SK-N-SH (cell line): Measurements from ENCODE around the gene NPRL2. TPM values are rescaled to one million over a fixed set of nuclear protein-coding genes. Genes with fewer than 3 reads are reported as not detected.

Source experiments
- CTCF ChIA-PET: fragments of 300-600, 350-600 bp; formaldehyde crosslinking; extraction: SDS; loops from one replicate; lab custom pipeline; 2021; lab: Yijun Ruan, JAX
- POLR2A ChIA-PET: fragments of 350-600 bp; sonication (Branson Sonifier 250); formaldehyde crosslinking; extraction: SDS; loops from one replicate; lab custom pipeline; 2020; ENCODE audit warnings: antibody characterized with exemption, inconsistent platforms; lab: Yijun Ruan, JAX
- DNase-seq: peaks from one replicate; pipeline ENCODE4 v3.0.0; 2012
- H2AFZ ChIP-seq: fragments of 200-600 bp; sonication (generic); 2 replicates; pipeline ENCODE4 v1.8.1; 2016; ENCODE audit warnings: antibody characterized with exemption, mild to moderate bottlenecking, low read depth
- H3F3A ChIP-seq: fragments of 200-600 bp; sonication (generic); replicated peaks from 2 replicates; pipeline ENCODE3; 2016; ENCODE audit warnings: antibody characterized with exemption, mild to moderate bottlenecking; ENCODE audit not compliant: insufficient read depth
- H3K27ac ChIP-seq, 2 experiments: fragments of 200-500 bp in 1 of 2; fragments of 200-600 bp in 1 of 2; sonication (Bioruptor generic) in 1 of 2; sonication (generic), shearing (Covaris generic) in 1 of 2; 2 replicates each; pipeline versions ENCODE4 v1.5.1 to v1.6.1; 2014 to 2016; ENCODE audit warnings: low read depth in 2 of 2, inconsistent platforms in 1 of 2, low read length in 1 of 2, mild to moderate bottlenecking in 1 of 2, mixed read lengths in 1 of 2
- H3K27me3 ChIP-seq: fragments of 200-600 bp; sonication (generic), shearing (Covaris generic); 2 replicates; pipeline ENCODE4 v1.6.1; 2016; ENCODE audit warnings: mixed run types; ENCODE audit not compliant: insufficient read depth
- H3K36me3 ChIP-seq, 2 experiments: fragments of 200-500 bp in 1 of 2; fragments of 200-600 bp in 1 of 2; sonication (Bioruptor generic) in 1 of 2; sonication (generic) in 1 of 2; replicated peaks in 1 of 2; 2 replicates each; pipeline versions ENCODE3 to v1.5.1; 2014 to 2016; ENCODE audit warnings: low read length in 1 of 2, mild to moderate bottlenecking in 1 of 2; ENCODE audit not compliant: insufficient read depth in 2 of 2, control insufficient read depth in 1 of 2
- H3K4me1 ChIP-seq, 2 experiments: fragments of 200-500 bp in 1 of 2; fragments of 200-600 bp in 1 of 2; sonication (Bioruptor generic) in 1 of 2; sonication (generic), shearing (Covaris generic) in 1 of 2; 2 replicates each; pipeline versions ENCODE4 v1.5.1 to v1.6.1; 2014 to 2016; ENCODE audit warnings: low read depth in 1 of 2, low read length in 1 of 2, mixed run types in 1 of 2; ENCODE audit not compliant: insufficient read depth in 2 of 2, control insufficient read depth in 1 of 2
- H3K4me2 ChIP-seq: fragments of 200-600 bp; sonication (generic), shearing (Covaris generic); 2 replicates; pipeline ENCODE4 v1.6.1; 2017; ENCODE audit warnings: mixed run types
- H3K4me3 ChIP-seq, 2 experiments: fragments of 200-500 bp in 1 of 2; fragments of 200-600 bp in 1 of 2; sonication (Bioruptor generic) in 1 of 2; sonication (generic), shearing (Covaris generic) in 1 of 2; 2 replicates each; pipeline versions ENCODE4 v1.5.1 to v1.8.1; 2014 to 2016; ENCODE audit warnings: low read depth in 2 of 2, inconsistent platforms in 1 of 2, low read length in 1 of 2, mild to moderate bottlenecking in 1 of 2, mixed read lengths in 1 of 2, moderate library complexity in 1 of 2
- H3K79me2 ChIP-seq: fragments of 200-600 bp; sonication (generic); 2 replicates; pipeline ENCODE4 v1.8.1; 2017; ENCODE audit warnings: mild to moderate bottlenecking; ENCODE audit not compliant: insufficient read depth
- H3K9ac ChIP-seq: fragments of 200-600 bp; sonication (generic); 2 replicates; pipeline ENCODE4 v1.6.1; 2017; ENCODE audit warnings: mixed run types
- H3K9me2 ChIP-seq: fragments of 200-600 bp; sonication (generic); 2 replicates; pipeline ENCODE4 v1.6.1; 2017; ENCODE audit warnings: mixed run types
- H3K9me3 ChIP-seq: fragments of 200-600 bp; sonication (generic); 2 replicates; pipeline ENCODE4 v1.6.1; 2017; ENCODE audit warnings: mixed run types, mild to moderate bottlenecking, moderate library complexity
- H4K20me1 ChIP-seq: fragments of 200-600 bp; sonication (generic); 2 replicates; pipeline ENCODE4 v1.6.1; 2017; ENCODE audit warnings: mild to moderate bottlenecking, mixed run types; ENCODE audit not compliant: insufficient read depth
- CHD2 ChIP-seq: fragments of 150-350 bp; IDR thresholded peaks from 2 replicates; pipeline ENCODE4 v1.6.1; 2018; ENCODE audit warnings: low read length; ENCODE audit not compliant: partially characterized antibody
- CTCF ChIP-seq: fragments of 200-600 bp; sonication (generic); IDR thresholded peaks from 2 replicates; pipeline ENCODE4 v1.6.1; 2017; ENCODE audit warnings: antibody characterized with exemption, mild to moderate bottlenecking, moderate library complexity
- ELF1 ChIP-seq: IDR thresholded peaks from 2 replicates; pipeline ENCODE4 v1.4.0; 2012
- EP300 ChIP-seq, 2 experiments: IDR thresholded peaks; 2 replicates each; pipeline versions ENCODE4 v1.4.0 to v1.6.1; 2012; ENCODE audit warnings: borderline replicate concordance in 1 of 2, low read depth in 1 of 2, low read length in 1 of 2
- FOSL2 ChIP-seq: IDR thresholded peaks from 2 replicates; pipeline ENCODE4 v1.4.0; 2012; ENCODE audit warnings: low read depth, mild to moderate bottlenecking, moderate library complexity, borderline replicate concordance
- FOXM1 ChIP-seq: IDR thresholded peaks from 2 replicates; pipeline ENCODE4 v1.4.0; 2012; ENCODE audit warnings: low read depth, mild to moderate bottlenecking
- GABPA ChIP-seq: IDR thresholded peaks from 2 replicates; pipeline ENCODE4 v1.4.0; 2012; ENCODE audit warnings: low read depth, mild to moderate bottlenecking
- MEF2A ChIP-seq: IDR thresholded peaks from 2 replicates; pipeline ENCODE4 v1.4.0; 2012; ENCODE audit warnings: low read depth, borderline replicate concordance
- MXI1 ChIP-seq: IDR thresholded peaks from 2 replicates; pipeline ENCODE4 v1.6.1; 2012; ENCODE audit warnings: mild to moderate bottlenecking, low read depth, low read length, improper control_type of control experiment
- NFIC ChIP-seq: IDR thresholded peaks from 2 replicates; pipeline ENCODE4 v1.4.0; 2012; ENCODE audit warnings: borderline replicate concordance
- PBX3 ChIP-seq: IDR thresholded peaks from 2 replicates; pipeline ENCODE4; 2012
- RAD21 ChIP-seq: IDR thresholded peaks from 2 replicates; pipeline ENCODE4 v1.6.1; 2012; ENCODE audit warnings: mild to moderate bottlenecking, low read length
- REST ChIP-seq: IDR thresholded peaks from 2 replicates; pipeline ENCODE4 v1.6.1; 2012; ENCODE audit warnings: mild to moderate bottlenecking, low read depth, low read length, moderate library complexity
- RFX5 ChIP-seq: IDR thresholded peaks from 2 replicates; pipeline ENCODE4 v1.6.1; 2012; ENCODE audit warnings: mild to moderate bottlenecking, improper control_type of control experiment, low read length
- RXRA ChIP-seq: IDR thresholded peaks from 2 replicates; pipeline ENCODE4 v1.4.0; 2012; ENCODE audit warnings: low read depth, mild to moderate bottlenecking, borderline replicate concordance
- SIN3A ChIP-seq: IDR thresholded peaks from 2 replicates; pipeline ENCODE4 v1.6.1; 2012; ENCODE audit warnings: low read depth, mild to moderate bottlenecking, low read length, moderate library complexity, borderline replicate concordance
- SMC3 ChIP-seq: IDR thresholded peaks from 2 replicates; pipeline ENCODE4 v1.6.1; 2012; ENCODE audit warnings: low read depth, low read length, improper control_type of control experiment
- TAF1 ChIP-seq: IDR thresholded peaks from 2 replicates; pipeline ENCODE4 v1.6.1; 2012; ENCODE audit warnings: low read depth, mild to moderate bottlenecking, low read length, moderate library complexity, borderline replicate concordance
- USF2 ChIP-seq: fragments of 150-350 bp; IDR thresholded peaks from 2 replicates; pipeline ENCODE4 v1.6.1; 2017; ENCODE audit warnings: antibody characterized with exemption, low read length, low read depth, borderline replicate concordance
- WGBS: methylation state at CpG from one replicate; pipeline ENCODE4 v1.1.6; 2017; ENCODE audit warnings: low lambda C conversion rate; 5-methylcytosine and 5-hydroxymethylcytosine counted together
- polyA plus RNA-seq, 3 experiments: library from polyadenylated mRNA; depleted of rRNA; stranded (reverse); fragments of >200 nt; gene quantifications; 2 replicates each; pipeline ENCODE4 v1.2.3, GENCODE V29; 2012

Gene NPRL2
- polyA plus RNA-seq, 1 of the 3 experiments (the other 2 are of a cell fraction) = 43.6 TPM

GRCh38 chr3:50365842-50366220 lies 15.3 kb upstream of the NPRL2 start:
- H3K36me3 ChIP-seq = no peaks in the 10 kb centered on the region
- no peak for DNase-seq
- H3K27ac ChIP-seq = peak overlapping the region in 1 of 2 experiments; percentile 36; a peak in 1 of 4 replicates
- H3K9me3 ChIP-seq = no peaks in the 10 kb centered on the region
- no peak overlapping the region for H3K4me2 ChIP-seq
- peaks cover 0 to 41% of the 10 kb centered on the region in 2 experiments; a peak in 1 of 4 replicates for H3K4me1 ChIP-seq
- no peak overlapping the region for H3K9ac ChIP-seq
- H2AFZ ChIP-seq = no peak overlapping the region
- no peaks in the 10 kb centered on the region for H3F3A ChIP-seq
- no peaks in the 10 kb centered on the region for H3K27me3 ChIP-seq
- TF ChIP-seq EP300 (IDR thresholded peaks at IDR 0.05; ENCODE audit: borderline replicate concordance in 1 of 2, low read depth in 1 of 2, low read length in 1 of 2) (no peak), SIN3A (no peak), MEF2A (no peak), RFX5 (no peak), SMC3 (no peak), ELF1 (no peak), RAD21 (no peak), FOXM1 (no peak), MXI1 (no peak), REST (no peak), CTCF (no peak), TAF1 (no peak), CHD2 (no peak), USF2 (no peak), GABPA (no peak), FOSL2 (no peak), PBX3 (no peak), RXRA (no peak), NFIC (no peak)
- H3K4me3 ChIP-seq = no peak overlapping the region
- WGBS = 34% methylated on average over 4 of the region's 5 CpGs
- H4K20me1 ChIP-seq = no peaks in the 10 kb centered on the region
- ChIA-PET POLR2A (no interaction called here), CTCF (interaction anchor here (0.8 to 5.8 kb wide), 2 partner anchors 61 to 184 kb away, joined by 5 to 48 read pairs; no protein-coding TSS in a partner anchor)
- H3K79me2 ChIP-seq = no peaks in the 10 kb centered on the region
- H3K9me2 ChIP-seq = no peaks in the 10 kb centered on the region
